OCI-LY7 (cell line): ENCODE results near the gene LPCAT1. TPM values are rescaled to one million over a fixed set of nuclear protein-coding genes. Genes with fewer than 3 reads are reported as not detected.

Experiments used
- BruUV-seq: library from RNA; stranded (reverse); fragments of 400-500 nt; replicated peaks from 2 replicates; lab custom pipeline; 2021; lab: Mats Ljungman, UMichigan
- CTCF ChIA-PET: fragments of 300-600 bp; sonication (Branson Sonifier 250); formaldehyde crosslinking; loops from one replicate; lab custom pipeline; 2022; ENCODE audit warnings: antibody characterized with exemption; ENCODE audit not compliant: unreplicated experiment; lab: Charles Lee
- POLR2A ChIA-PET: fragments of 300-600 bp; sonication (Branson Sonifier 250); formaldehyde crosslinking; loops from one replicate; lab custom pipeline; 2022; ENCODE audit warnings: antibody characterized with exemption; lab: Charles Lee
- DNase-seq: peaks from one replicate; pipeline ENCODE4 v3.0.0-alpha.2; 2015; ENCODE audit warnings: low spot score
- H2AFZ ChIP-seq: fragments of 200-600 bp; sonication (generic), shearing (Covaris generic); 2 replicates; pipeline ENCODE4 v1.6.1; 2014; ENCODE audit warnings: mild to moderate bottlenecking, antibody characterized with exemption, low read length, moderate library complexity
- H3K27ac ChIP-seq: fragments of 200-600 bp; sonication (generic); 2 replicates; pipeline ENCODE4 v1.5.1; 2014; ENCODE audit warnings: mixed run types, low read depth, mild to moderate bottlenecking, moderate library complexity, low read length, inconsistent platforms; ENCODE audit not compliant: poor library complexity, severe bottlenecking
- H3K36me3 ChIP-seq: fragments of 200-600 bp; sonication (generic); 2 replicates; pipeline ENCODE4 v1.6.1; 2014; ENCODE audit warnings: mild to moderate bottlenecking, antibody characterized with exemption, low read length, moderate library complexity, mixed read lengths; ENCODE audit not compliant: insufficient read depth
- H3K4me1 ChIP-seq: fragments of 200-600 bp; sonication (generic); 2 replicates; pipeline ENCODE4 v1.5.1; 2014; ENCODE audit warnings: mild to moderate bottlenecking, low read length; ENCODE audit not compliant: insufficient read depth, poor library complexity, severe bottlenecking
- H3K4me2 ChIP-seq: fragments of 200-600 bp; sonication (generic); 2 replicates; pipeline ENCODE4 v1.6.1; 2014; ENCODE audit warnings: mild to moderate bottlenecking, low read length
- H3K4me3 ChIP-seq: fragments of 200-600 bp; sonication (generic); 2 replicates; pipeline ENCODE4 v1.5.1; 2014; ENCODE audit warnings: mild to moderate bottlenecking, low read depth, low read length; ENCODE audit not compliant: poor library complexity, severe bottlenecking
- H3K79me2 ChIP-seq: fragments of 200-600 bp; sonication (generic); 2 replicates; pipeline ENCODE4 v1.6.1; 2016; ENCODE audit warnings: low read depth, mild to moderate bottlenecking, low read length, moderate library complexity, mixed read lengths; ENCODE audit not compliant: insufficient read depth
- H3K9me2 ChIP-seq: fragments of 200-600 bp; sonication (generic); 2 replicates; pipeline ENCODE4 v1.6.1; 2016; ENCODE audit warnings: mild to moderate bottlenecking, low read length, mixed read lengths; ENCODE audit not compliant: insufficient read depth
- H3K9me3 ChIP-seq: fragments of 200-600 bp; sonication (generic); 2 replicates; pipeline ENCODE4 v1.6.1; 2014; ENCODE audit warnings: mild to moderate bottlenecking, mixed run types, low read length, mixed read lengths
- H4K20me1 ChIP-seq: fragments of 200-600 bp; sonication (generic); 2 replicates; pipeline ENCODE4 v1.6.1; 2014; ENCODE audit warnings: mild to moderate bottlenecking, antibody characterized with exemption, low read length, moderate library complexity, mixed read lengths; ENCODE audit not compliant: insufficient read depth
- EZH2phosphoT487 ChIP-seq: fragments of 200-600 bp; sonication (generic); IDR thresholded peaks from 2 replicates; pipeline ENCODE4 v1.6.1; 2018; ENCODE audit warnings: low read depth, borderline replicate concordance, mild to moderate bottlenecking, mixed run types, antibody characterized with exemption, low read length, moderate library complexity, mixed read lengths
- intact Hi-C: fragments of 100-400 bp; cut with micrococcal nuclease; formaldehyde crosslinking; loops from one replicate; pipeline ENCODE4 v1.10.0; 2022; ENCODE audit not compliant: unreplicated experiment
- total RNA-seq, 2 experiments: library from RNA; depleted of rRNA in 1 of 2; stranded (reverse); fragments of >200 nt in 1 of 2; shearing (Covaris generic) in 1 of 2; gene quantifications; 2 replicates each; pipeline ENCODE4 v1.2.3, GENCODE V29; 2014 to 2022
- TF ChIP-seq, protein P1 (sequence below): fragments of 200-600 bp; sonication (generic); conservative IDR thresholded peaks from 2 replicates; pipeline ENCODE4 v1.5.1; 2014; ENCODE audit warnings: mild to moderate bottlenecking, antibody characterized with exemption, low read length, moderate library complexity, mixed read lengths

The LPCAT1 gene
- total RNA-seq, 2 experiments from 2014 or later = 47.7 to 63.6 TPM

- H3K36me3 ChIP-seq = peaks cover 15% of the 10 kb centered on the region; the same call in 1 of the 2 replicates
- POLR2A ChIA-PET = no interaction called here
- intact Hi-C loops = no loop called here
- no peak overlapping the region for H3K4me2 ChIP-seq
- no peaks in the 10 kb centered on the region for H4K20me1 ChIP-seq
- no peaks in the 10 kb centered on the region for H3K4me1 ChIP-seq
- CTCF ChIA-PET = no interaction called here
- H3K9me3 ChIP-seq = peaks cover 34% of the 10 kb centered on the region
- TF ChIP-seq, protein P1, sequence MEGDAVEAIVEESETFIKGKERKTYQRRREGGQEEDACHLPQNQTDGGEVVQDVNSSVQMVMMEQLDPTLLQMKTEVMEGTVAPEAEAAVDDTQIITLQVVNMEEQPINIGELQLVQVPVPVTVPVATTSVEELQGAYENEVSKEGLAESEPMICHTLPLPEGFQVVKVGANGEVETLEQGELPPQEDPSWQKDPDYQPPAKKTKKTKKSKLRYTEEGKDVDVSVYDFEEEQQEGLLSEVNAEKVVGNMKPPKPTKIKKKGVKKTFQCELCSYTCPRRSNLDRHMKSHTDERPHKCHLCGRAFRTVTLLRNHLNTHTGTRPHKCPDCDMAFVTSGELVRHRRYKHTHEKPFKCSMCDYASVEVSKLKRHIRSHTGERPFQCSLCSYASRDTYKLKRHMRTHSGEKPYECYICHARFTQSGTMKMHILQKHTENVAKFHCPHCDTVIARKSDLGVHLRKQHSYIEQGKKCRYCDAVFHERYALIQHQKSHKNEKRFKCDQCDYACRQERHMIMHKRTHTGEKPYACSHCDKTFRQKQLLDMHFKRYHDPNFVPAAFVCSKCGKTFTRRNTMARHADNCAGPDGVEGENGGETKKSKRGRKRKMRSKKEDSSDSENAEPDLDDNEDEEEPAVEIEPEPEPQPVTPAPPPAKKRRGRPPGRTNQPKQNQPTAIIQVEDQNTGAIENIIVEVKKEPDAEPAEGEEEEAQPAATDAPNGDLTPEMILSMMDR = no peak
- TF ChIP-seq EZH2phosphoT487 = no peak
- no peak overlapping the region for H2AFZ ChIP-seq
- no peak overlapping the region for H3K27ac ChIP-seq
- no peak overlapping the region for H3K4me3 ChIP-seq
- no peaks in the 10 kb centered on the region for H3K9me2 ChIP-seq
- DNase-seq = no peak
- BruUV-seq = no TSS peak
- H3K79me2 ChIP-seq = no peaks in the 10 kb centered on the region
These were observed 70.1 kb downstream of the LPCAT1 start for GRCh38 chr5:1453613-1454012.

- ChIA-PET CTCF (interaction anchor here (0.6 kb wide), 1 partner anchor 166 kb away, joined by 3 read pairs; no protein-coding TSS in a partner anchor), POLR2A (no interaction called here)
- Histone ChIP-seq H3K9me2 (no peaks in the 10 kb centered on the region), H2AFZ (no peak overlapping the region), H3K36me3 (no peaks in the 10 kb centered on the region), H3K4me3 (no peak overlapping the region), H3K4me1 (no peaks in the 10 kb centered on the region), H4K20me1 (no peaks in the 10 kb centered on the region), H3K4me2 (no peak overlapping the region), H3K9me3 (peaks cover 11% of the 10 kb centered on the region), H3K27ac (no peak overlapping the region), H3K79me2 (no peaks in the 10 kb centered on the region)
- intact Hi-C loops = no loop called here
- no TSS peak for BruUV-seq
- no peak for TF ChIP-seq EZH2phosphoT487
- TF ChIP-seq, protein P1 = no peak
- DNase-seq = no peak
These were observed 74.6 kb downstream of the LPCAT1 start for GRCh38 chr5:1449081-1449630.

GRCh38 chr5:1448511-1449011 is 75.2 kb downstream of the LPCAT1 start:
- DNase-seq = no peak
- TF ChIP-seq, protein P1 = no peak
- TF ChIP-seq EZH2phosphoT487 = no peak
- no peak overlapping the region for H2AFZ ChIP-seq
- no peaks in the 10 kb centered on the region for H3K79me2 ChIP-seq
- H3K9me2 ChIP-seq = no peaks in the 10 kb centered on the region
- no TSS peak for BruUV-seq
- H3K27ac ChIP-seq = no peak overlapping the region
- no peak overlapping the region for H3K4me2 ChIP-seq
- no peaks in the 10 kb centered on the region for H4K20me1 ChIP-seq
- peaks cover 5% of the 10 kb centered on the region for H3K9me3 ChIP-seq
- CTCF ChIA-PET = no interaction called here
- no peaks in the 10 kb centered on the region for H3K36me3 ChIP-seq
- no peaks in the 10 kb centered on the region for H3K4me1 ChIP-seq
- intact Hi-C loops = no loop called here
- POLR2A ChIA-PET = no interaction called here
- H3K4me3 ChIP-seq = no peak overlapping the region
